GF-D8 (cell line): Measurements from ENCODE around the gene MAN1A1.

Experiments
- DNase-seq: peaks from one replicate; lab custom pipeline; 2025; lab: John Stamatoyannopoulos, UW

The MAN1A1 gene

GRCh38 chr6:119269266-119270103 lies 80.1 kb downstream of the MAN1A1 start:
- no peak for DNase-seq

GRCh38 chr6:119267126-119267905 lies 82.2 kb downstream of the MAN1A1 start:
- peak; percentile 29 for DNase-seq

GRCh38 chr6:119264854-119265397 lies 84.6 kb downstream of the MAN1A1 start:
- DNase-seq: no peak

GRCh38 chr6:119262612-119263011 lies 86.9 kb downstream of the MAN1A1 start:
- no peak for DNase-seq

GRCh38 chr6:119261944-119262284 lies 87.6 kb downstream of the MAN1A1 start:
- no peak for DNase-seq

GRCh38 chr6:119259027-119259426 lies 90.5 kb downstream of the MAN1A1 start:
- no peak for DNase-seq

GRCh38 chr6:119257726-119258125 lies 91.8 kb downstream of the MAN1A1 start:
- DNase-seq: no peak

GRCh38 chr6:119256978-119257462 lies 92.5 kb downstream of the MAN1A1 start:
- peak; percentile 13 for DNase-seq

GRCh38 chr6:119256392-119256791 lies 93.2 kb downstream of the MAN1A1 start:
- DNase-seq: no peak

- no peak for DNase-seq
Observed at GRCh38 chr6:119255492-119255891, 94.1 kb downstream of the MAN1A1 start.

GRCh38 chr6:119250036-119250435 lies 99.5 kb downstream of the MAN1A1 start:
- no peak for DNase-seq

- DNase-seq: no peak
Observed at GRCh38 chr6:119249319-119249718, 100.2 kb downstream of the MAN1A1 start.

GRCh38 chr6:119247504-119247903 lies 102.1 kb downstream of the MAN1A1 start:
- no peak for DNase-seq

- DNase-seq: no peak
Observed at GRCh38 chr6:119243657-119244056, 105.9 kb downstream of the MAN1A1 start.

GRCh38 chr6:119243037-119243436 lies 106.5 kb downstream of the MAN1A1 start:
- DNase-seq: no peak

- no peak for DNase-seq
Observed at GRCh38 chr6:119241540-119242309, 107.8 kb downstream of the MAN1A1 start.

GRCh38 chr6:119241111-119241465 lies 108.5 kb downstream of the MAN1A1 start:
- DNase-seq: no peak

- no peak for DNase-seq
Observed at GRCh38 chr6:119240257-119241110, 109.1 kb downstream of the MAN1A1 start.

GRCh38 chr6:119237177-119237715 lies 112.3 kb downstream of the MAN1A1 start:
- no peak for DNase-seq

GRCh38 chr6:119234941-119235340 lies 114.6 kb downstream of the MAN1A1 start:
- DNase-seq: no peak

GRCh38 chr6:119234457-119234856 lies 115.1 kb downstream of the MAN1A1 start:
- DNase-seq: no peak
